DND-41 (cell line): ENCODE measurements around the gene ARPP21.

Experiments used
- CTCF ChIP-seq: IDR thresholded peaks from 2 replicates; pipeline ENCODE4 v1.5.1; 2012; ENCODE audit warnings: borderline replicate concordance, low read length, moderate library complexity, mild to moderate bottlenecking; ENCODE audit not compliant: poor library complexity, severe bottlenecking; ENCODE audit errors: extremely low read depth
- EZH2 ChIP-seq: IDR thresholded peaks from 3 replicates; pipeline ENCODE4 v1.6.1; 2012; ENCODE audit warnings: borderline replicate concordance, low read depth, mild to moderate bottlenecking, moderate library complexity, low read length, inconsistent platforms; ENCODE audit not compliant: severe bottlenecking

GRCh38 chr3:35597490-35597889 lies 41.8 kb upstream of the ARPP21 start:
- TF ChIP-seq CTCF (no peak), EZH2 (no peak)
